Measurements from ENCODE around the gene DOHH. TPM values are rescaled to one million over a fixed set of nuclear protein-coding genes. Genes with fewer than 3 reads are reported as not detected.

The DOHH gene
- total and polyA plus RNA-seq, 2 donors (not counting 3 experiments of a cell fraction or from before 2014, with no cell fraction given): 8.7 to 15.2 TPM

- Histone ChIP-seq H3K4me3 (replicated peaks in 1 of 3; ENCODE audit: insufficient read depth in 1 of 3, low read depth in 1 of 3, low read length in 3 of 3) (no peak overlapping the region), H3K27me3 (ENCODE audit: control insufficient read depth in 2 of 2, insufficient read depth in 2 of 2, low read length in 2 of 2) (no peaks in the 10 kb centered on the region), H3K79me2 (ENCODE audit: control insufficient read depth, insufficient read depth, low read length) (no peaks in the 10 kb centered on the region), H3K9ac (replicated peaks; ENCODE audit: extremely low read depth, insufficient read depth, low read length) (no peak overlapping the region), H3K4me2 (ENCODE audit: insufficient read depth, low read length) (no peak overlapping the region), H4K20me1 (replicated peaks; ENCODE audit: control insufficient read depth, extremely low read depth, insufficient read depth, low read length) (no peaks in the 10 kb centered on the region), H3K9me3 (replicated peaks; ENCODE audit: control insufficient read depth, insufficient read depth, low read length) (no peaks in the 10 kb centered on the region), H2AFZ (ENCODE audit: low read depth, low read length) (no peak overlapping the region), H3K36me3 (ENCODE audit: control insufficient read depth in 2 of 2, extremely low read depth in 1 of 2, insufficient read depth in 2 of 2, low read length in 2 of 2) (peaks cover 5 to 36% of the 10 kb centered on the region in 2 experiments), H3K9me1 (replicated peaks; ENCODE audit: control insufficient read depth, extremely low read depth, insufficient read depth, low read length) (no peaks in the 10 kb centered on the region), H3K27ac (ENCODE audit: insufficient read depth, low read depth, low read length) (no peak overlapping the region), H3K4me1 (ENCODE audit: control insufficient read depth, extremely low read depth, insufficient read depth, low read length) (no peaks in the 10 kb centered on the region)
- no peak for TF ChIP-seq CTCF (IDR thresholded peaks at IDR 0.05; ENCODE audit: extremely low read depth in 1 of 2, insufficient read depth in 1 of 2, low read depth in 1 of 2, low read length in 2 of 2)
- no peak for TF ChIP-seq POLR2AphosphoS5 (IDR thresholded peaks at IDR 0.05; ENCODE audit: insufficient read depth, low read depth, low read length)
- no peak for TF ChIP-seq MAX (IDR thresholded peaks at IDR 0.05; ENCODE audit: insufficient read depth, insufficient read length)
- TF ChIP-seq FOS (IDR thresholded peaks at IDR 0.05; ENCODE audit: borderline replicate concordance, insufficient read depth, low read length): no peak
- no peak for TF ChIP-seq POLR2A (IDR thresholded peaks at IDR 0.05; ENCODE audit: low read depth, low read length)
- ChIA-PET CTCF (interaction anchor here (1.3 to 1.5 kb wide), 2 partner anchors 10 to 12 kb away, joined by 3 to 4 read pairs; no protein-coding TSS in a partner anchor), POLR2A (interaction anchor here (0.6 kb wide), 1 partner anchor 16 kb away, joined by 6 read pairs; no protein-coding TSS in a partner anchor)
- no peak for DNase-seq (ENCODE audit: low read depth, low spot score)
- intact Hi-C loops (cut with micrococcal nuclease): no loop called here
- dilution Hi-C loops (cut with MboI; ENCODE audit: extremely low pct_ligation_motif_present, low sequenced_read_pairs): no loop called here
- BruUV-seq (replicated peaks): no TSS peak
- no peak for FAIRE-seq
These were observed 36.1 kb upstream of the DOHH start for GRCh38 chr19:3536429-3537100.

Measured in endothelial cell of umbilical vein (primary cell).